BJ (cell line): ENCODE data around the gene HDLBP. TPM values are rescaled to one million over a fixed set of nuclear protein-coding genes. Genes with fewer than 3 reads are reported as not detected.

Source experiments
- CTCF ChIA-PET: fragments of 350-600 bp; formaldehyde crosslinking; extraction: SDS; loops from one replicate; lab custom pipeline; 2021; ENCODE audit warnings: antibody characterized with exemption, inconsistent platforms; lab: Yijun Ruan, JAX
- POLR2A ChIA-PET: fragments of 300-600 bp; sonication (Branson Sonifier 250); formaldehyde crosslinking; extraction: SDS; loops from one replicate; lab custom pipeline; 2021; ENCODE audit warnings: antibody characterized with exemption; lab: Charles Lee
- DNase-seq: peaks from one replicate; pipeline ENCODE4 v3.0.0-alpha.2; 2011; ENCODE audit warnings: low read depth
- H3K27me3 ChIP-seq: 2 replicates; pipeline ENCODE4 v1.6.0; 2011; ENCODE audit warnings: low read length; ENCODE audit not compliant: control insufficient read depth, insufficient read depth
- H3K36me3 ChIP-seq: 2 replicates; pipeline ENCODE4 v1.5.1; 2011; ENCODE audit warnings: low read length; ENCODE audit not compliant: control insufficient read depth, insufficient read depth
- H3K4me3 ChIP-seq: 2 replicates; pipeline ENCODE4 v1.5.1; 2011; ENCODE audit warnings: low read depth, mild to moderate bottlenecking, control low read depth, low read length
- polyA plus RNA-seq: library from polyadenylated mRNA; depleted of rRNA; stranded (reverse); fragments of >200 nt; gene quantifications from 2 replicates; pipeline ENCODE4 v1.2.3, GENCODE V29; 2011
- TF ChIP-seq, protein P1 (sequence below): IDR thresholded peaks from 2 replicates; pipeline ENCODE4 v1.5.1; 2011; ENCODE audit warnings: low read depth, mild to moderate bottlenecking, control low read depth, inconsistent platforms, low read length, moderate library complexity; ENCODE audit not compliant: insufficient read depth

The HDLBP gene
- polyA plus RNA-seq, 1 experiment = 948 TPM

DNA sequence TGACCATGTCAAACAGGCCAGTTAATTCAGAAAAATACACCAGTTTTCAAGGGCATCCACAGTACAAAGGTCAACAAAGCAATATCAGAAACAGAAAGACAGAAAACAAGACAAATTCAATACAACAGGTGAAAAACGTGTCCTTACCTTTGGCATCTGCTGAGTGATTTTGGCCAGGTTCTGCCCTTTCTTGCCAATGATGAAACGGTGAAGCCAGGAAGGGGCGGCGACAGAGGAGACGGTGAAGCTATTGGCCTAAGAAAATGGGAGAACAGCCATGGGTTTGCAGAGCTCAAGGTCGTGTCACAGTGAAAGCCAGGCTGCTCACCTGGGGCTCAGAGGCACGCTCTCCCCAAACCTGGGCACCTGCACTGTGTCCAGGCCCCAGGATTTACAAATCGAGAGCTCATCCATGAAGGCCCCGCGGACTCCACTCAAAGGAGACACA is 60.5 kb downstream of the HDLBP start:
- Histone ChIP-seq H3K4me3 (no peak overlapping the region), H3K36me3 (peaks cover 60% of the 10 kb centered on the region), H3K27me3 (no peaks in the 10 kb centered on the region)
- CTCF ChIA-PET = interaction anchor here (0.6 kb wide), 1 partner anchor 16 kb away, joined by 3 read pairs; no protein-coding TSS in a partner anchor
- POLR2A ChIA-PET = no interaction called here
- TF ChIP-seq, protein P1, sequence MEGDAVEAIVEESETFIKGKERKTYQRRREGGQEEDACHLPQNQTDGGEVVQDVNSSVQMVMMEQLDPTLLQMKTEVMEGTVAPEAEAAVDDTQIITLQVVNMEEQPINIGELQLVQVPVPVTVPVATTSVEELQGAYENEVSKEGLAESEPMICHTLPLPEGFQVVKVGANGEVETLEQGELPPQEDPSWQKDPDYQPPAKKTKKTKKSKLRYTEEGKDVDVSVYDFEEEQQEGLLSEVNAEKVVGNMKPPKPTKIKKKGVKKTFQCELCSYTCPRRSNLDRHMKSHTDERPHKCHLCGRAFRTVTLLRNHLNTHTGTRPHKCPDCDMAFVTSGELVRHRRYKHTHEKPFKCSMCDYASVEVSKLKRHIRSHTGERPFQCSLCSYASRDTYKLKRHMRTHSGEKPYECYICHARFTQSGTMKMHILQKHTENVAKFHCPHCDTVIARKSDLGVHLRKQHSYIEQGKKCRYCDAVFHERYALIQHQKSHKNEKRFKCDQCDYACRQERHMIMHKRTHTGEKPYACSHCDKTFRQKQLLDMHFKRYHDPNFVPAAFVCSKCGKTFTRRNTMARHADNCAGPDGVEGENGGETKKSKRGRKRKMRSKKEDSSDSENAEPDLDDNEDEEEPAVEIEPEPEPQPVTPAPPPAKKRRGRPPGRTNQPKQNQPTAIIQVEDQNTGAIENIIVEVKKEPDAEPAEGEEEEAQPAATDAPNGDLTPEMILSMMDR = no peak
- DNase-seq = no peak

DNA sequence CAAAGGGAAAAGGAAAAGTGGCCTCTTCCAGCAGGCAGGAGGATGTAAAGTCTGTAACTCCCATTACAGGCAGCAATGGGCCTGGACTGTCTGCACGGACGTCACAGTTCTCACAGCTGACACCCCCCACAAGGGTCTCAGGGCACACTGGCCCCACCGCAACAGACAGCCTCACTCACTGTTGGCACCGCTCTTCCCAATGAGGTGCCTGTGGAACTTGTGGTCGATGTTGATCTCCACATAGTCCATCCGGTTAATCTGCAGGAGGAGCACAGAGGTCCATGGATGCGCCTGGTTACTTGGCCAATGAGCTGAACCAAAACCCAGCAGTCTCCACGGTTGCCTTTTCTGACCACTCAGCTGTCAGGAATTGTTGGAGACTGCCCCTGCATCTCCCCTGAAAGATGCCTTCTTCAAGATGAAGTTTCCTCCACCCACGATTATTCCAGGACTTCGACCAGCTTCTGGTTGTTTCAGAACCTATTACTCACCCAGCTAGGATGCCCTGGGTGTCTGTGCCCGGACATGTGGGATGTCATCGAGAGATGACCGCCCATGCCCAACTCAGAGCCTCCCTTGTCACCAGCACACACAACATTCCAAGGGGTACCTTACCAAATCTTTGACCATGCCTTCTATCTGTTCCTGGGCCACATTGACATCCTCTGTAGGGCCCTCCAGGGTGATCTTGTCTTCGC is 62.5 kb downstream of the HDLBP start:
- CTCF ChIA-PET = interaction anchor here (0.9 to 1.5 kb wide), 2 partner anchors 10 to 14 kb away, joined by 3 to 6 read pairs; no protein-coding TSS in a partner anchor
- no peak for DNase-seq
- no peaks in the 10 kb centered on the region for H3K27me3 ChIP-seq
- TF ChIP-seq, protein P1 = no peak
- POLR2A ChIA-PET = no interaction called here
- no peak overlapping the region for H3K4me3 ChIP-seq
- H3K36me3 ChIP-seq = peaks cover 77% of the 10 kb centered on the region

DNA sequence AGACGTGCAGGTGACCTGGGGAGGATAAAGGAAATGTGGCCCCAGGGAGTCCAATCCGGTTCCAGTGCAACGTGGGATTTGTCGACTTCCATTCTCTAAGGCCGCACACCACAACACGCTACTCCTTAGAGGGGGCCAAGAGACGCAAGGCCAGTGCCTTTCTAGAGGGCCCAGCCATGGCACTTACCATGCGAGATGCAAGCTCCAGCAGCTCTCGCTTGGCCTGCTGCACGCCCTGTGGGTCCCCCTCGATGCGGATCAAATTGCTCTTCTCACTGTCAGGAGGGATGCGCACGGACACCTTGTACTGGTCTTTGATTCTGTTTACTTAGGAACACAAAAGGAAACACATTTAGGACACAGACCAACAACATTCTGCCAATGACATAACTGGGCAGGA is 65.8 kb downstream of the HDLBP start:
- CTCF ChIA-PET = no interaction called here
- Histone ChIP-seq H3K36me3 (peaks cover 71% of the 10 kb centered on the region), H3K4me3 (no peak overlapping the region), H3K27me3 (no peaks in the 10 kb centered on the region)
- POLR2A ChIA-PET = no interaction called here
- TF ChIP-seq, protein P1 = no peak
- DNase-seq = no peak

DNA sequence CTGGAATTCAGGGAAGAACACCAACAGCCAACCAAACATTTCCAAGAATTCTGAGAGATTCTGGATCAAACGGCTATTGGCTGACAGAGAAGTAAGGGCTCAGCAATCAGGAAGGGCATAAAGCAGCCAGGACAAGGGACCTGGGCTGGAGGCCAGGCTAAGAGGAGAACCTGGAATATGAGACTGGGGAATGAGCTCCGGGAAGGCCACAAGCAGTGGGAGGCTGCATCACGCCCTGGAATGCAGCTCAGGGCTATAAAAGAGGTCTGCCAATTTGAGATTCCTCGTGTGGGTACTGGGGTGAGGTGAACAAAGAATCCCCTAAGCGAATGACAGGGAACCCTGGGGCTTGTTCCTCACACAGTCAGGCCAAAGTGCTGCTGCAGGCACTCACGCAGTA is 66.6 kb downstream of the HDLBP start:
- TF ChIP-seq, protein P1 = no peak
- Histone ChIP-seq H3K36me3 (peaks cover 72% of the 10 kb centered on the region), H3K4me3 (no peak overlapping the region), H3K27me3 (no peaks in the 10 kb centered on the region)
- ChIA-PET POLR2A (no interaction called here), CTCF (no interaction called here)
- DNase-seq = no peak

DNA sequence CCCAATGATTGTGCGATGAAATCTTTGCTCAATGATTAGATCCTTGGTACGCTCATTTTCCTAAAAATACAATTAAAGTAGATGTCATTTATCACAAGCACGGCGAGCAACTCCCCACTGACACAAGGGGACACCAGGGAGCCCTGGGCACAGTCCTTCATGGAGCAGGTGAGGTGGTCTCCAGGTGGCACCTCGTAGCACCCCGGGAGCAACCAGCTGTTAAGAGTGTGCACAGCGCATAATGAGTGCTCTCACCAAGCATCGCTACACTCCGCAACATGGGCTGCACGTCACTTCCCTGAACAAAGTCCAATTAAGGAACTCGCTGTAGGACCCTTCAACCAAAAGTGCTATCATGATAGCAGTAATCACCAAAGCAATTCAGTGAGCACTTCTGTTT is 67.2 kb downstream of the HDLBP start:
- H3K36me3 ChIP-seq = peaks cover 69% of the 10 kb centered on the region
- H3K27me3 ChIP-seq = no peaks in the 10 kb centered on the region
- no peak overlapping the region for H3K4me3 ChIP-seq
- ChIA-PET POLR2A (no interaction called here), CTCF (no interaction called here)
- DNase-seq = no peak
- TF ChIP-seq, protein P1 = no peak
